ENCODE data around the gene GUK1.

The GUK1 gene, protein sequence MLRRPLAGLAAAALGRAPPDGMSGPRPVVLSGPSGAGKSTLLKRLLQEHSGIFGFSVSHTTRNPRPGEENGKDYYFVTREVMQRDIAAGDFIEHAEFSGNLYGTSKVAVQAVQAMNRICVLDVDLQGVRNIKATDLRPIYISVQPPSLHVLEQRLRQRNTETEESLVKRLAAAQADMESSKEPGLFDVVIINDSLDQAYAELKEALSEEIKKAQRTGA

DNA sequence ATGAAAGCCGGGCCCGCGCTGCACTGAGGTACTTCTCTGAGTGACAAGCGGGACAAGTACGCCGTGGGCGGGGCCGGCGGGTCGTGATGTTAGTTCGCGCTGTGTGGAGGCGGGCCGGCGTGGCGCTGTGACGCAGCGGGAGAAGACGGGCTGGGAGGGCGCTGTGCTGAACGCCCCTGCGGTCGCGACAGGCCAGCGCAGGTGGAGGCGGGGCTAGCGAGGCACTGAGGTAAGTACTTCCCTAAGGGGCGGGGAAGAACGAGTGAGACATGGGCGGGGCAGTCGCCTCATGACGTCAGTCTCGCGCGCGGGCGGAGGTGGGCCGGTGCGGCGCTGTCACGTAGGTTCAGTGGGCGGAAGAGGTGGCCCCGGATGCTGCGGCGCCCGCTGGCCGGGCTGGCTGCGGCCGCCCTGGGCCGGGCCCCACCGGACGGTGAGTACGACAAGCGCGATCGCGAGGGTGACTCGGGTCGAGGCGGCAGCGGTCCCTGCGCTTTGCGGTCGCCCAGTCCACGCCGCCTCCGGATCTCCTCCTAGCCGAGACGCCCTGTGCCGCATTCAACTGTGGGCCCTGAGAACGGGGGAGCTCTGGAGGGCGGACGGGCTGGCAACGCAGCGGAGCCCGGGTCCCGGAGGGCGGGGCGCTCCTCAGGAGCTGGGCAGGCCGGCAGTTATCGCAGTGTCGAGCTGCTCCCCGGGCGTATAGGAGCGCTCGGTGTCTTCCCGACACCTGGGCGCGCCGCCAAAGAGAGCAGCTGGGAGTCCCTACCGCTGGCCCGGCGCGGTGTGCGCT lies at the start of gene GUK1:
Gene GUK1 (plus strand): TSS at position 349 of the 793 bp plus-strand sequence. CDS start 24 bp downstream, at position 373.
- in situ Hi-C loops (cut with MboI; ENCODE audit: low sequenced_read_pairs): no loop called here

DNA sequence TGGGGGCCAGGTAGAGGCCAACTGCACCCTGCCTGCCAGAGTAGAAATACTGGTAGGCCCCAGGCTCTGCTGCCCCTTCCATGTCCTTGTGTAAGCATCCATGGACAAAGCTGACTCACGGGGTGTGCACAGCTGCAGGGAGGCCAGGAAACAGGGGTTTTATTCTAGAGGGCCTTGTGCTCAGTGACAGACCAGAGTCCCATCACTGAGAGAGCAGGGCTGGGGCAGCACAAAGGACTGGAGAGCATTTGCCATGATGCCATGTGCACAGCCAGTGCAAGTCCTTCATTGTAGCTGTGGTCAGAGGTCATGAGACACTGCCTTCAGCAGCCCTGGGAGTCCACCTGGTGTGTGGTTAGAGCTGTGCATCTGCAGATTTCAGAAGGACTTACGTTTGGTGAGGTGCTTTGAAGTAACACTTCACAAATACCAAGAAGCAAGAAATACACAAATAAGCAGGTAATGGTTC lies 49.4 kb upstream of the GUK1 start:
- in situ Hi-C loops (cut with MboI; ENCODE audit: low sequenced_read_pairs): no loop called here

DNA sequence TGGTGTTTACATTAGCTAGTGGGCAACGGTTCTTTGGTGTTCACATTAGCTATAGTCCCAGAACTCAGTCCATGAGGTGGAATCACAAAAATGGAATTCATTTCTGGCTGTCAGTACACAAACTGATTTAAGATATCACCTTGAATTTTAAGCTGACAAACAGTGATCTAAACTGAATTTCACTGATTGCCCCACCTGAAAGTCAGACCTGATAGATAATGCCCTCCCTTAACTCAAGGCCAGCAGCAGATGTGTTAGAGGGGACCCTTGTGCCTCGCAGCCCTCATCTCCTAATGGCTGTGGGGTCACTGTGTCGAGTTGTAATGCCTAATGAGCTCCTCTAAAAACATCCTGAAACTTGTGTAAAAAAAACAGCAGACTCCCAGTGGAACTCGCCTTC lies 49.0 kb upstream of the GUK1 start:
- in situ Hi-C loops (cut with MboI; ENCODE audit: low sequenced_read_pairs): no loop called here

DNA sequence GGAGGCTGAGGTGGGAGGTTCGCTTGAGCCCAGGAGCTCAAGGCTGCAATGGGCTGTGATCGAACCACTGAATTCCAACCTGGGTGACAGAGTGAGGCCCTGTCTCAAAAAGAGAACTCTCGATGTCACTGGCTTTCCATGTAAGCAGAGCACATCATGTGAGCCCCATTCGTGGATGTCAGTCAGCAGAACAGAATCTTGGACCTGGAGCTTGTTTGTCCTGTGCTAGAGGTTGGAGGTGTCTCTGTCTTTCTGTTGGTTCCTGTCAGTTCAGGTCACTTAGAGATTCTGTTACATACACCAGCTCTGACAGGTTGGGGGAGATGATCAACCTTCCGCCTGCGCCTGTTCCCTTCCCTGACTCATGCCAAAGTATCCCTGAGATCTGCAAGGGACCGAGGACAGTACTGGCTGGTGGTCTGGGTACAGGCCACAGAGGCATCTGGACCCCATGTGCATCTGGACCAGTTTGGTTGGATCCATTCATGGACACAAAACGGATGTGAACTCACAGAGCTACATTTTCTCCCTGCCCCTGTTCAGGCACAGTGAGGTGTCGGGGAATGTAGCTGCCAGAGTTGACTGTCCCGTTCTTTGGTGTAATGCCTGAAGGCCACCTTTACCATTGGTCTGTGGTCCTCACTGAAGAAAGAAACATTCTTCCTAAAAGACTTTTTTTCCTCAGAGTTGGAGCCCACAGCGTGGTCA lies 47.6 kb upstream of the GUK1 start:
- in situ Hi-C loops (cut with MboI; ENCODE audit: low sequenced_read_pairs): no loop called here

DNA sequence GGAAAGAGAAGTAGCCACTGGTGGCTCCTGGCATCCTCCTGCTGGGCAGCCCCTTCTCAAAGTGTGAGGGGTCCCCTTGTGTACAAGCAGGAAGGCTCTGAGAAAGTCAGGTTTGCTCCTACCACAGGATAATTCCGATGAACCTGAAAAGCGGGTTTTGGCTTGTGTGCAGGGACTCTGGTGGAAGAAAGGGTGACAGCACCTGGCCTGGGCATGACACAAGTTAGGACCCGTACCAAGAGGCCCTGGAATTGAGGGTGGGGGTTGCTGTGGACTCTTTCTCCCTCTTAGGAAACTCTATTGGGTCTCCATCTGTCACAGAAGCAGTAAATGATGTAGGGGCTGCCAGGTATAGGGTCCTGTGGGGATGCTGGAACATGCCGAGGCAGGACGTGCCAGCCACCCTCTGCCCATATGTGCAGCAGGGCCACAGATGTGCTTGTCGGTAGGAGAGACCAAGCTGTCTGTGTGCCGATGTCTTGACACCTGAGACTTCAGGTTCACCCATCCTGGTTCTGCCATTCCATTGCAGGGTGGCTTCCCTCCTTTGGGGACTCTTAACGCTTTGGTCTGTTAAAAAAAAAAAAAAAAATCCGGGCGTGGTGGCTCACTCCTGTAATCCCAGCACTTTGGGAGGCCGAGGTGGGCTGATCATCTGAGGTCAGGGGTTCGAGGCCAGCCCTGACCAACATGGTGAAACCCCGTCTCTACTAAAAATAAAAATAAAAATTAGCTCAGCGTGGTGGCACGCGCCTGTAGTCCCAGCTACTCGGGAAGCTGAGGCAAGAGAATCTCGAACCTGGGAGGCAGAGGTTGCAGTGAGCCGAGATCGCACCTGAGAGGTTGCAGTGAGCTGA lies 46.8 kb upstream of the GUK1 start:
- in situ Hi-C loops (cut with MboI; ENCODE audit: low sequenced_read_pairs): no loop called here

DNA sequence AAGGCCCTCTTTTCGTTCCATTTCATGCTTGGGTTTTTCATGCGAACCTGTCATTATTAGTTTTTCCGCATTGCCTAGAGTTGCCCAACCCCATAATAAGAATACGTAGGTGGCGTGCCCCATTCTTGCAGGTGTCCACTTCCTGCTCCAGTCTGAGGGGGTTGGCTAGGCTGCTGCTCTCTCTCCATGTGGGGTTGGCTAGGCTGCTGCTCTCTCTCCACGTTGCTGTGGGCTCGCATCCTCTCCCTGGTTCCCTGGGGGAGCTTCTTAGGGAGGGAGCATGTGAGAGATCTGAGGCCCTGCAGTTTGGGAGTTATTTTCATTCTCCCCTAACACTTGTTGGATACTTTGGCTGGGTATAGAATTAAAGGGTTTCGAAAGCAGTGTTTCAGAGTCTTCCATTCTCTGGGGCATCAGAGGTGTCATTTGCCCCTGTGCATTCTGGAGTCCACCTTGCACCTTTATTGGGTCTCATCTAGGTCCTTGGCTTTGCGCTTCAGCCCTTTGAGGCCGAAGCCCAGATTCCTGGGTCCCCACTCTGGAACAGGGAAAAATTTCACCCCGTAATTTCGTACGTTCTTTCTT lies 45.6 kb upstream of the GUK1 start:
- in situ Hi-C loops (cut with MboI; ENCODE audit: low sequenced_read_pairs): no loop called here

DNA sequence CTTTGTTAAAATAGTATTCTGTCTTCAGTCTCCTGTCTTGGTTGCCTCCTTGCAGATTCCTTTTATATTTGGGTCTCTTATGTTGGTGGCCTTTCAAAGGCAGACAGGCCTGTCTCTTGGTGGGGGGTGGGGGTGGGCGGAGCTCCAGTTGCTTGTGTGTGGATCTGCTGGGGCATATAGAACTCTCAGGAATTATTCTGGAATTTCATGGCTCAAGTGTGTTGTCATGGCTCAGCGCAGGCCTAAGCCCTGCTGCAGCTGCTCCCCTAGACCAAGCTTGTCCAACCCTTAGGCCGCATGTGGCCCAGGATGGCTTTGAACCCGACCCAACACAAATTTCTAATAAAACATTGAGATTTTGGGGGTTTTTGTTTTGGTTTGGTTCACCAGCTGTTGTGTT lies 44.9 kb upstream of the GUK1 start:
- in situ Hi-C loops (cut with MboI; ENCODE audit: low sequenced_read_pairs): no loop called here

DNA sequence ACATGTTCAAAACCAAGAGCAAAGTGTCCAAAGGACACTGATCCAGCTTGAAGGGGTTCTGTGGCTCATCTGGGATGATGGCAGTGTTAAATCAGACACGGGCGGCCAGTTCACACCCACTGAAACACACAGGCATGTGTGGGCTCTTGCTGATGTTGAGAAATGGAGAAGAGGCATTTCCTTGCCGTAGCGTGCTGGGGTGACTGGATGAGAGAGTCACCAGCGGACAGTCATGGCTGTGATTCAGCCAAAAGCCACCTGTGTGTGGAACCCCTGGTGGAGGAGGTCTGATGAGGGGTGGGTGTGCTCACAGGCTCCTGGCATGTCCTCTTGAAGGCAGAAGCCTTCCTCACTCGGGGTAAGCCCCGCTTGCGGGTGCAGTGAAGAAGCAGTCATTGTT lies 44.1 kb upstream of the GUK1 start:
- in situ Hi-C loops (cut with MboI; ENCODE audit: low sequenced_read_pairs): no loop called here

DNA sequence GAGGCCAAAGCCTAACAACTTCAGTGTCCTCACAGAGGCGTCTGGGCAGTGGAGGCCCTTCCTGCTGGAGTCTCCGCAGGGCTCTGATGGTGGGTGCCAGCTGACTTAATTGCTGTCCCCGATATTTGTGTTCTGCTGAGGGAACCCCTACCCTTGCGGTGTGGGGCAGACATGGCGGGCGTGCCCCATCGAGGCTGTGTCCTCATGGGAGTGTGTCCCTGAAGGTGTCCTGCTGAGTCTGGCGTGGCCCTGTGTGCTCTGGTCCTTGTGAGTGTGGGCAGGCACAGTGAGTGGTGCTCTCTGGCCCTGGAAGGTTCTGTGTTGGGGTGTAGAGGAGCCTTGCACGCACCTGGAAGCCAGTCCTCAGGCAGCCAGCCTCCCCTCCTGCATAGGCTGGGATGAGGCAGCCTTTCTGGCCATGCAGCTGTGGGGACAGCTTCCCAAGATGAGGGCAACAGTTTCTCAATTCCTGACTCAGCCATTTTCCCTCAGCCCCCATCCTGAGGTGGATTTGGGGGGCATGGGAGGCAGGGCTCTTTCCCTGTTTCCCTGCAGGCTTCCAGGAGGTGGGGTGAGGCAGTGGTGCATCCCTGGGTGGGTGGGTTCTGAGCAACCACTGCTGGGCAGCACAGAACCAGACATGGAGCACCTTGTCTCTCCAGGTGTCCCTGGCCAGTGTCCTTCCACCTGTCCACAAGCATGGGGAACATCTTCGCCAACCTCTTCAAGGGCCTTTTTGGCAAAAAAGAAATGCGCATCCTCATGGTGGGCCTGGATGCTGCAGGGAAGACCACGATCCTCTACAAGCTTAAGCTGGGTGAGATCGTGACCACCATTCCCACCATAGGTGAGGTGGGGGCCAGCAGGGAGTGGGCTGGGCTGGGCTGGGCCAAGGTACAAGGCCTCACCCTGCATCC lies 43.4 kb upstream of the GUK1 start:
- in situ Hi-C loops (cut with MboI; ENCODE audit: low sequenced_read_pairs): no loop called here

DNA sequence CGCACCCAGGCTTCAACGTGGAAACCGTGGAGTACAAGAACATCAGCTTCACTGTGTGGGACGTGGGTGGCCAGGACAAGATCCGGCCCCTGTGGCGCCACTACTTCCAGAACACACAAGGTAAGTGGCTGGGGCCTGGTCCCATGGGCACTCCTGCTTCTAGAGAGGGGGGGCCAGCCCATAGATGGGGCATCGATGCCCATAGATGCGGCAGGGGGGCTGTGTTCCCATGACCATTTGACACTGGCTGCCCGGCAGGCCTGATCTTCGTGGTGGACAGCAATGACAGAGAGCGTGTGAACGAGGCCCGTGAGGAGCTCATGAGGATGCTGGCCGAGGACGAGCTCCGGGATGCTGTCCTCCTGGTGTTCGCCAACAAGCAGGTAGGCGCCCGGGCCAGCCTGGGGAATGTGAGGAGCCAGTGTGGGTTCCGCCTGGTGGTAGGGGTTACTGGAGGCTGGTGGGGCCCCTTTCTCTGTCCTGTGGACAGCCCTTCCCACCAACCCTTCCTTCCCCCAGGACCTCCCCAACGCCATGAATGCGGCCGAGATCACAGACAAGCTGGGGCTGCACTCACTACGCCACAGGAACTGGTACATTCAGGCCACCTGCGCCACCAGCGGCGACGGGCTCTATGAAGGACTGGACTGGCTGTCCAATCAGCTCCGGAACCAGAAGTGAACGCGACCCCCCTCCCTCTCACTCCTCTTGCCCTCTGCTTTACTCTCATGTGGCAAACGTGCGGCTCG lies 42.6 kb upstream of the GUK1 start:
- in situ Hi-C loops (cut with MboI; ENCODE audit: low sequenced_read_pairs): no loop called here

DNA sequence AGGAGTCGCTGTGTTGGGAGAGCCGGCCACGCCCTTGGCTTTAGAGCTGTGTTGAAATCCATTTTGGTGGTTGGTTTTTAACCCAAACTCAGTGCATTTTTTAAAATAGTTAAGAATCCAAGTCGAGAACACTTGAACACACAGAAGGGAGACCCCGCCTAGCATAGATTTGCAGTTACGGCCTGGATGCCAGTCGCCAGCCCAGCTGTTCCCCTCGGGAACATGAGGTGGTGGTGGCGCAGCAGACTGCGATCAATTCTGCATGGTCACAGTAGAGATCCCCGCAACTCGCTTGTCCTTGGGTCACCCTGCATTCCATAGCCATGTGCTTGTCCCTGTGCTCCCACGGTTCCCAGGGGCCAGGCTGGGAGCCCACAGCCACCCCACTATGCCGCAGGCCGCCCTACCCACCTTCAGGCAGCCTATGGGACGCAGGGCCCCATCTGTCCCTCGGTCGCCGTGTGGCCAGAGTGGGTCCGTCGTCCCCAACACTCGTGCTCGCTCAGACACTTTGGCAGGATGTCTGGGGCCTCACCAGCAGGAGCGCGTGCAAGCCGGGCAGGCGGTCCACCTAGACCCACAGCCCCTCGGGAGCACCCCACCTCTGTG lies 41.7 kb upstream of the GUK1 start:
- in situ Hi-C loops (cut with MboI; ENCODE audit: low sequenced_read_pairs): no loop called here

DNA sequence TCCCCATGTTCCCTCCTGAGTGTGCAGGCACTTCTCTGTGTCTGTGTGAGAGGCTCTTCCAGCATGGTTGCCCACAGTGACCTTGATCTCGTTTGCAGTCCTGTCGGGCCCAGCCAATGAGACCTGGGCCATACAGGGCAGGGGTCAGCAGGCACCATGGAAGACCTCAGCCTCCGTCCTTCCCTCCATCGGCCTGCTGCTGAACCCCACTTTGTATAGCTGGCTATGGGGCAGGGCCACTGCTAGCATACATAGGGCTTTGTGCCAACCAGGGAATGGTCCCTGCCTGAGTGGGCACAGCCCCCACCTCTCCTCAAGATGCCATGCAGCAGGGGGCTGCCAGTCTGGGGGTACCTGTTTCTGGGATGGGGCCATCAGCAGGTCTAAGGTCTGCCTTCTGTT lies 40.7 kb upstream of the GUK1 start:
- in situ Hi-C loops (cut with MboI; ENCODE audit: low sequenced_read_pairs): no loop called here

DNA sequence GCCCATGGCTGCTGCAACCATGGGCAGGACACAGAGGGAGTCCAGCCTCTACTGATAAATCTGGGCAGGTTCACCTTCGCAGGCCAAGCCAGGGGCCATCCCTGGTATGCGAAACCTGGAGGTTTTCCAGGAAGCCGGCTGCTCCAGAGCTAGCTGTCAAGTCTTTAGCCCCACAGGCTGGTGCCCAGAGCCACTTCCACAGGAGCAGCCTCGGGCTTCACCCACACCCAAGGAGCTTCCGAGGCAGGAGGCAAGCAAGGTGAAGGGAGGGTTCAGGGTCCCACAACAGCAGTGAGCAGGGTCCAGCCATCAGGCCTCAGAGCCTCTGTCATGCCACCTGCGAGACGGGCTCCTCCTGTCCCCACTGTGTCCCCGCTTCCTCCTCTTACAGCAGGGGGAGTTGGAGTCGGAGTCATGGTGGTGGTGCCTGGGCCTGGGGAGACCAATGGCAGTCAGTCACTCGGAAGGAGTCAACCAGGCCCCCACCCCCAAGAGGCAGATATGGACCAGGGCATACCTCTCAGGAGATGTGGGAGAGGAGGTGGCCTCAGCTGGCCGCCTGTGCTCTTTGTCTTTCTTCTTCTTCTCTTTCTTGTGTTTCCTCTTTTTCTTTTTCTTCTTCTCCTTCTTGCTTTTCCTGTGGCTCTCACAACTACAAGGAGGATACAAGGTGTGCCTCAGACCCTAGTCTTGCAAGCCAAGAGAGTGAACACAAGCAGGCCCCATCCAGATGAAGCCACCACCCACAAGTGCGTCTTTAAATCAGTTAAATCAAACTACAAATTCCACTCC lies 39.1 kb upstream of the GUK1 start:
- in situ Hi-C loops (cut with MboI; ENCODE audit: low sequenced_read_pairs): no loop called here

DNA sequence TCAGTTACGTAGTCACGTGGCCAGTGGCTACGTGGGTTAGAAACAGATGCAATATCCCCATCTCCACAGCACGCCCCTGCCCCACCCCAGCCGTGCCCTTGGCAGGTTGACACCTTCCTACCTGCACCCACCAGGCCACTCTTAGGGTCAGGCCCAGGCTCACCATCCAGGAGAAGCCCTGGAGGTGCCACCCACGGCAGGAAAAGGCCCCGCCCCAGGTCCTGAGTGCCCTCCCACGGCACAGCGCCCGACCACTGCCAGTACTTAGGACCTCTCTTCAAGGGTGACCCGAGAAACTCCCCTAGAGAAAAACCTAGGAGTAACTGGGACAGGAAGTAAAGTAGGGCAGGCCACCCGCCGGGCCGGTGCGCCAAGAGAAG lies 38.5 kb upstream of the GUK1 start:
- in situ Hi-C loops (cut with MboI; ENCODE audit: low sequenced_read_pairs): no loop called here

DNA sequence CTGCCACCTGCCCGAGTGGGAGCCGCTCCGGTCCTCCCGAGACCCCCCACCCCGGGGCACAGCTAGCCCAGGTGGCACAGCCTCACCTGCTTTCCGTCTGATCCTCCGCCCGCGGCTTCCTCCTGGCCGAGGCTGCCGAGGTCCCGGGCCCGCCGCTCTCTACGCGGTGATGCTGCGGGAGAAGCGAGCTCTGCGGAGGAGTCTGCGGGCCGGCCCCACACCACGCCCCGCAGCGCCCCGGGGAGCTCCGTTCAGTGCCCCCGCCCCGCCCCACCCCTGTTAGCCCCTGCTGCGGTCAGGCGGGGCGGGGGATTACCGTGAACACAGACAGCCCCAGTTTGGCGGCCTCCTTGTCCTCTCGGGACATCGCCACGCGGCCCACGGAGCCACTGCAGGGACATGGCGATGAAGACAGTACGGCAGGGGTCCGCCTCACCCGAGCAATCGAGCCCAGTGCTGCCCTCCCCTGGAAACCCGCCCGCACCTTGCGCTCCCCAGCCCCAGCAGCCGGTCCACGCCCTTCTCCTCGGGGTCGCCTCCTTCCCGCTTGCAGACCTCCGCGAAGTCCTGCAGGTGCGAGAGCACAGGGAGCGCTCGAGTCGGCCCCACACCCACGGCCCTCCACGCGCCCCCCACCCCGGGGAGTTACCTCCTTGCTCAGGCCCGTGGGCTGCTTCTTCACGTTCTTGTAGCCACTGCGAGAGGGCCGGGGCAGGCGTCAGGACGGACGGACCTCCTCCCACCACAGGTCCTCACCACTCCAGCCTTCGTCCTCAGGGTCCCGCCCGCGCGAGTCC lies 37.9 kb upstream of the GUK1 start:
- in situ Hi-C loops (cut with MboI; ENCODE audit: low sequenced_read_pairs): no loop called here

DNA sequence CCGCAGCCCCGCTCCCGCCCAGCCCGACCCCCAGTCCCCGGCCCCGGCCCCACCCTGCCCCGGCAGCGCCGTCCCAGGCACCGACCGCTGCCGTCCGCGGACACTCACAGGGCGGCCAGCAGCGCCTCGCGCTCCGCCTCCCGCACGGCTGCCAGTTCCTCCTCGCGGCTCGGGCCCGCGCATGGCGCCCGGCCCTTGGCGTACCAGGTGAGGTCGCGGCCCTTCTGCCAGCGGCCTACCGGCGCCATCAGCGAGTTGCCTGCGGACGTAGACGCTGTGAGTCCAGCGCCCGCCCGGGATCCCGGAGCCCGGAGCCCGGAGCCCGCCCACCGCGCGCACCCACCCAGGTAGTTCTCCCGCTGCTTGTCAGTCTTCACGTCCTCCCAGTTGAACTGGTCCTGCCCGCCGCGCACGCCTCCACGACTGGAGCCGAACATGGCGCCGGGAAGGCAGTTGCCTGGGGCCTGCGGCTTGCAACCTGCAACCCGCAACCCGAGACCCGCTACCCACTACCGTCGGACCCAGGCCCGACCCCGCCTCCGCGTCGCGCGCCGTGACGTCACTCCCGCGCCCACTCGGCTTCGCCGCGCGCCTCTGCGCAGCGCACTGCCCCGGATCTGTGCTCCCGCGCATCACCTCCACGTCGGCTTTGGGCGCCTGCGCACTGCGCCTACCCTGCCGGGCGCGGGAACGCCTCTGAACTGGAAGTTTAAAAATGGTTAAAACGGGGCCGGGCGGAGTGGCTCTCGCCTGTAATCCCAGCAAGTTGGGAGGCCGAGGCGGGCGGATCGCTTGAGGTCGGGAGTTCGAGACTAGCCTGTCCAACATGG lies 37.1 kb upstream of the GUK1 start, which contains the start of gene C1orf35:
Gene C1orf35 (minus strand): TSS at position 535 of the 830 bp plus-strand sequence. CDS start 98 bp downstream, at position 437.
- in situ Hi-C loops (cut with MboI; ENCODE audit: low sequenced_read_pairs): no loop called here
